ENCODE measurements around the gene IRAK1. TPM values are rescaled to one million over a fixed set of nuclear protein-coding genes. Genes with fewer than 3 reads are reported as not detected.

The IRAK1 gene
- total RNA-seq, 1 donor from 2014 or later: 86.1 TPM

DNA sequence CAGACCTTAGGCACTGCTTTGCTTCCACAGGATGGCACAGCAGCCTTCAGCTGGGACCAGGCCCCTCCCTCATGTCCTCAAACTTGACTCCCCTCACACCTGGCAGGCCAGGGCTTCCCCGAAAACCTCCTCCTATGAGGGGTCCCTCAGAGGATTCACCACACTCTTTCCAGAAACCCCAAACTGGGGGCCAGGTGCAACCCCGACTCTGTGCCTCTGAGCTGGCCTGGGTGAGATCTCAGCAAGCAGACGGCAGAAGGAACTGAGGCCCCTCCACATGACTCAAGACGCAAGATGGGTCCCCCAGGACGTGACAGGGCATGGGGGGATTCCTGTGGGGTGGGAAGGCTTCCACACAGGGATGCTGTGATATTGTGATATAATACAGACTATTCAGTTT, 54.3 kb downstream of the IRAK1 start:
- Mint-ChIP-seq H3K27ac (no peak overlapping the region), H3K4me1 (ENCODE audit: unreplicated experiment) (peaks cover 27% of the 10 kb centered on the region), H3K36me3 (peaks cover 15% of the 10 kb centered on the region), H3K27me3 (no peaks in the 10 kb centered on the region), H3K9me3 (no peaks in the 10 kb centered on the region), H3K4me3 (no peak overlapping the region)
- TF ChIP-seq, protein P1, sequence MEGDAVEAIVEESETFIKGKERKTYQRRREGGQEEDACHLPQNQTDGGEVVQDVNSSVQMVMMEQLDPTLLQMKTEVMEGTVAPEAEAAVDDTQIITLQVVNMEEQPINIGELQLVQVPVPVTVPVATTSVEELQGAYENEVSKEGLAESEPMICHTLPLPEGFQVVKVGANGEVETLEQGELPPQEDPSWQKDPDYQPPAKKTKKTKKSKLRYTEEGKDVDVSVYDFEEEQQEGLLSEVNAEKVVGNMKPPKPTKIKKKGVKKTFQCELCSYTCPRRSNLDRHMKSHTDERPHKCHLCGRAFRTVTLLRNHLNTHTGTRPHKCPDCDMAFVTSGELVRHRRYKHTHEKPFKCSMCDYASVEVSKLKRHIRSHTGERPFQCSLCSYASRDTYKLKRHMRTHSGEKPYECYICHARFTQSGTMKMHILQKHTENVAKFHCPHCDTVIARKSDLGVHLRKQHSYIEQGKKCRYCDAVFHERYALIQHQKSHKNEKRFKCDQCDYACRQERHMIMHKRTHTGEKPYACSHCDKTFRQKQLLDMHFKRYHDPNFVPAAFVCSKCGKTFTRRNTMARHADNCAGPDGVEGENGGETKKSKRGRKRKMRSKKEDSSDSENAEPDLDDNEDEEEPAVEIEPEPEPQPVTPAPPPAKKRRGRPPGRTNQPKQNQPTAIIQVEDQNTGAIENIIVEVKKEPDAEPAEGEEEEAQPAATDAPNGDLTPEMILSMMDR (conservative IDR thresholded peaks at IDR 0.05): no peak
- DNase-seq (ENCODE audit: extremely low spot score, unreplicated experiment): no peak

DNA sequence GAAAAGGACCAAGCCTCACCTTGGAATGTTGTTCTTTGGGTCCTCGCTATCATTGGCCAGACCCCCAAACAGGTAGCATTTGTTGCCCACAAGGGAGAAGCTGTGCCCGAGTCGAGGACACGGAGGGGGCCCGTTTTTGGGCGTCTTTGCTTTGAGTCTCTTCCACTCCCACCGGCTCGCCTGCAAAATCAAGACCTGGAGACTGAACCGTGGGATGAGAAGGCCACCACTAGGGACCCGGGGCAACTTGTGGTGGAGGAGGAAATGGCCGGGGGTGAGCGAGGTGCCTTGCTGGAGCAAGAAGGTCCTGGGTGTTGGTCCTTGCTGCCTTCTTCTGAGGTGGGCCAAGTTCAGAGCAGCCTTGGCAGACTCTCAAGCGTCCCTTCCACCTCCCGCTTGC, 55.6 kb downstream of the IRAK1 start:
- no peaks in the 10 kb centered on the region for H3K27me3 Mint-ChIP-seq
- no peak overlapping the region for H3K4me3 Mint-ChIP-seq
- no peak for DNase-seq (ENCODE audit: extremely low spot score, unreplicated experiment)
- H3K36me3 Mint-ChIP-seq: peaks cover 15% of the 10 kb centered on the region
- TF ChIP-seq, protein P1 (conservative IDR thresholded peaks at IDR 0.05): no peak
- H3K4me1 Mint-ChIP-seq (ENCODE audit: unreplicated experiment): peaks cover 27% of the 10 kb centered on the region
- no peaks in the 10 kb centered on the region for H3K9me3 Mint-ChIP-seq
- no peak overlapping the region for H3K27ac Mint-ChIP-seq

DNA sequence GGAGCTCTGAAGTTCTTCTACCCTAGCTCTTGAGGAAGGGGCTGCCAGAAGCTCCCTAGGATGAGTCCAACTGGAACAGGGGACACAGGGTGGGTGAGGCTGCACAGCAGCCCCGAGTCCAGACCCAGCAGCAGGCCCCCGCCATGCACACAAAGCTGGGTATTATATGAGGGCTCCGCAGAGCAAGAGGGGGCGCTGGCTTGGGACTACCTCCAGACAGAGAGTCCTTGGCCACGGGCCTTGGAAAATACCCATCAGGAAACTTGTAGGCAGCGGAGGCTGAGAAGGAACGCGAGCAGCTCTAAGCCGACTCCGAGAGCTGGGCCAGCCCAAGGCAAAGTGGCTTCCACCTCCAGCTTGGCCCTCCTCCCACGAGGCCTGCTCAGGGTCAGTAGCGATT, 56.2 kb downstream of the IRAK1 start:
- Mint-ChIP-seq H3K27me3 (no peaks in the 10 kb centered on the region), H3K27ac (no peak overlapping the region), H3K4me1 (ENCODE audit: unreplicated experiment) (peaks cover 27% of the 10 kb centered on the region), H3K36me3 (peaks cover 15% of the 10 kb centered on the region), H3K4me3 (no peak overlapping the region), H3K9me3 (no peaks in the 10 kb centered on the region)
- no peak for DNase-seq (ENCODE audit: extremely low spot score, unreplicated experiment)
- TF ChIP-seq, protein P1 (conservative IDR thresholded peaks at IDR 0.05): no peak

DNA sequence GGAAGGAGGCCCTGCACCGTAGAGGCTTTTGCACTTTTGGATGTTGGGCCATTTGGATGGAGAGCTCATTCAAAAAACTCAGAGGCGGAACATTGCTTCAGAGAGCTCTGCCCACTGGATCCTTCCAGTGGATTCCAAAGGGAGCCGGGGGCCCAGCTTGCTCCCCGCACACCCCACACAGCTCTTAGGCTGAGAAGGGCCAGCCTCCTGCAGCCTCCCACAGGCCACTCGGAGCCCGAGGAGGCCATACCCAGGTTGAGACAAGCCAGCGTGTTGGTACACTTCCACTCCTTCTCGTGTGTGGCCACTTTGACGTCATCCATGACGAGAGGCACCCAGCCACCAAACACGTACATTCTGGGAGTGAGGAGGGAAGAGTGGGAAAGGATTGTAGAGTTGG, 58.4 kb downstream of the IRAK1 start:
- no peaks in the 10 kb centered on the region for H3K9me3 Mint-ChIP-seq
- H3K4me3 Mint-ChIP-seq: no peak overlapping the region
- H3K27me3 Mint-ChIP-seq: no peaks in the 10 kb centered on the region
- no peak overlapping the region for H3K27ac Mint-ChIP-seq
- peaks cover 7% of the 10 kb centered on the region for H3K36me3 Mint-ChIP-seq
- no peak for DNase-seq (ENCODE audit: extremely low spot score, unreplicated experiment)
- H3K4me1 Mint-ChIP-seq (ENCODE audit: unreplicated experiment): peaks cover 5% of the 10 kb centered on the region
- TF ChIP-seq, protein P1 (conservative IDR thresholded peaks at IDR 0.05): no peak

DNA sequence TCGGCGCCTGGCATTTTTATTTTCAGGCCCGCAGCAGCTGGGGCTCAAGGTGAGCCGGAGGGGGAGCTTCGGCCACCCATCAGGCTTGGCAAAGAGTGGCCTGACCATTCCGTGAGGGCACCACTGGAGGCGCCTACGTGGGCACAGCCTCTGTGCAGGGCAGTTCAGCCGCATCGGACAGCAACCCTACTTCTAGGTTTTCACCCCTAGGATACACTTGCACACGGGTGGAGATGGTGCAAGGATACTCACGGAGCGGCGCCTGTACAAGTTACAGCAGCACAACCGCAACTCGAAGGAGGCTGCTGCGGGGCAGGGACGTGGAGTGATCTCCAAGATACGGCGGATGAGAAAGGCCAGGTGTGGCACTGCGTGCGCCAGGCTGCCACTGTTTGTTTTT, 58.9 kb downstream of the IRAK1 start:
- TF ChIP-seq, protein P1 (conservative IDR thresholded peaks at IDR 0.05): no peak
- Mint-ChIP-seq H3K27ac (no peak overlapping the region), H3K9me3 (no peaks in the 10 kb centered on the region), H3K4me1 (ENCODE audit: unreplicated experiment) (no peaks in the 10 kb centered on the region), H3K27me3 (no peaks in the 10 kb centered on the region), H3K4me3 (no peak overlapping the region), H3K36me3 (peaks cover 7% of the 10 kb centered on the region)
- no peak for DNase-seq (ENCODE audit: extremely low spot score, unreplicated experiment)

Small RNA genes within 50 kb of the gene (microRNA-seq; reads per million reads assigned to microRNA genes)
- gene MIR3202-1 (not detected), gene MIR3202-2 (not detected), gene MIR718 (not detected)

Other genes starting within 250 kb of the IRAK1 start
- gene SRPK3, start 238.9 kb downstream of the IRAK1 start, total RNA-seq (ENCODE audit: low replicate concordance): not detected in 2 replicates
- gene IDH3G, start 225.5 kb downstream of the IRAK1 start, total RNA-seq (ENCODE audit: low replicate concordance): 42.9 and 50.0 TPM in 2 replicates
- 271 and 390 TPM in 2 replicates for gene SSR4, start 225.2 kb downstream of the IRAK1 start, total RNA-seq (ENCODE audit: low replicate concordance)
- gene PDZD4, start 189.4 kb downstream of the IRAK1 start, total RNA-seq (ENCODE audit: low replicate concordance): 2.7 and 23.9 TPM in 2 replicates
- gene L1CAM, start 133.7 kb downstream of the IRAK1 start, total RNA-seq (ENCODE audit: low replicate concordance): 2.9 and 12.6 TPM in 2 replicates
- not detected in 2 replicates for gene AVPR2, start 115.2 kb downstream of the IRAK1 start, total RNA-seq (ENCODE audit: low replicate concordance)
- 7.7 and 8.8 TPM in 2 replicates for gene ARHGAP4, start 93.6 kb downstream of the IRAK1 start, total RNA-seq (ENCODE audit: low replicate concordance)
- 73.8 and 82.7 TPM in 2 replicates for gene NAA10, start 84.9 kb downstream of the IRAK1 start, total RNA-seq (ENCODE audit: low replicate concordance)
- gene RENBP, start 75.3 kb downstream of the IRAK1 start, total RNA-seq (ENCODE audit: low replicate concordance): 4.9 and 6.7 TPM in 2 replicates
- gene HCFC1, start 48.1 kb downstream of the IRAK1 start, total RNA-seq (ENCODE audit: low replicate concordance): 81.2 and 98.0 TPM in 2 replicates
- gene TMEM187, start 47.1 kb downstream of the IRAK1 start, total RNA-seq (ENCODE audit: low replicate concordance): 14.4 and 15.2 TPM in 2 replicates
- 32.0 and 37.7 TPM in 2 replicates for gene MECP2, start 77.8 kb upstream of the IRAK1 start, total RNA-seq (ENCODE audit: low replicate concordance)
- gene OPN1LW, start 124.3 kb upstream of the IRAK1 start, total RNA-seq (ENCODE audit: low replicate concordance): not detected in 2 replicates
- gene OPN1MW, start 162.7 kb upstream of the IRAK1 start, total RNA-seq (ENCODE audit: low replicate concordance): not detected in 2 replicates
- not detected in 2 replicates for gene OPN1MW2, start 199.9 kb upstream of the IRAK1 start, total RNA-seq (ENCODE audit: low replicate concordance)
- not detected in 2 replicates for gene OPN1MW3, start 237.7 kb upstream of the IRAK1 start, total RNA-seq (ENCODE audit: low replicate concordance)

Measured in type B pancreatic cell (in vitro differentiated cells).